CD4-positive, alpha-beta T cell treated with Interleukin-2 at 100 ng/mL for 4 hours (primary cell): ENCODE measurements around the gene CNIH4.
"Not testable (repeated sequence)": the region's sequence is repeated elsewhere in the genome, so short reads cannot be mapped to it uniquely, and the experiment has no call there.

Source experiments
- DNase-seq: peaks from one replicate; pipeline ENCODE4 v3.0.0-alpha.2; 2020; ENCODE audit warnings: low spot score

CNIH4 gene

GRCh38 chr1:224356685-224357625 is at the start of gene CNIH4:
Gene CNIH4 (plus strand): TSS chr1:224356879. CDS start chr1:224356925, 46 bp downstream.
- DNase-seq = peak; percentile 95

GRCh38 chr1:224308064-224308463 is 48.6 kb upstream of the CNIH4 start:
- no peak for DNase-seq

GRCh38 chr1:224311503-224311902 is 45.2 kb upstream of the CNIH4 start:
- not testable (repeated sequence) for DNase-seq

GRCh38 chr1:224312025-224312424 is 44.7 kb upstream of the CNIH4 start:
- no peak for DNase-seq

- no peak for DNase-seq
These were observed 39.2 kb upstream of the CNIH4 start for GRCh38 chr1:224317383-224318045.

- DNase-seq = no peak
These were observed 35.0 kb upstream of the CNIH4 start for GRCh38 chr1:224321706-224322105.

- DNase-seq = no peak
These were observed 30.7 kb upstream of the CNIH4 start for GRCh38 chr1:224325959-224326358.

GRCh38 chr1:224328644-224329043 is 28.0 kb upstream of the CNIH4 start:
- DNase-seq = no peak

GRCh38 chr1:224329484-224329841 is 27.2 kb upstream of the CNIH4 start:
- DNase-seq = no peak

- DNase-seq = peak; percentile 84
These were observed 26.6 kb upstream of the CNIH4 start, which contains the start of gene NVL for GRCh38 chr1:224329842-224330753. Gene NVL (minus strand): TSS chr1:224330172. CDS start chr1:224330127, 45 bp downstream.

- DNase-seq = no peak
These were observed 25.4 kb upstream of the CNIH4 start for GRCh38 chr1:224331326-224331725.

GRCh38 chr1:224331824-224332223 is 24.9 kb upstream of the CNIH4 start:
- no peak for DNase-seq

- peak; percentile 73 for DNase-seq
These were observed 23.3 kb upstream of the CNIH4 start for GRCh38 chr1:224333309-224333926.

GRCh38 chr1:224333939-224334786 is 22.5 kb upstream of the CNIH4 start:
- DNase-seq = peak; percentile 24

- no peak for DNase-seq
These were observed 18.4 kb upstream of the CNIH4 start for GRCh38 chr1:224338150-224338838.

GRCh38 chr1:224339442-224340033 is 17.1 kb upstream of the CNIH4 start:
- DNase-seq = no peak

GRCh38 chr1:224340453-224341384 is 16.0 kb upstream of the CNIH4 start:
- DNase-seq = peak; percentile 32

GRCh38 chr1:224343679-224344078 is 13.0 kb upstream of the CNIH4 start:
- DNase-seq = no peak
